Smooth muscle cell (in vitro differentiated cells): ENCODE data around the gene NHSL2. TPM values are rescaled to one million over a fixed set of nuclear protein-coding genes. Genes with fewer than 3 reads are reported as not detected.

ENCODE experiments used
- DNase-seq: peaks from one replicate; lab custom pipeline; 2025; ENCODE audit not compliant: unreplicated experiment; lab: John Stamatoyannopoulos, UW
- H2AFZ ChIP-seq: fragments of 200-600 bp; sonication (generic); 2 replicates; pipeline ENCODE4 v1.6.0; 2016; ENCODE audit warnings: antibody characterized with exemption, low read depth, mild to moderate bottlenecking
- H3F3A ChIP-seq: fragments of 200-600 bp; sonication (generic); 2 replicates; pipeline ENCODE4 v1.6.0; 2017; ENCODE audit warnings: antibody characterized with exemption, low read depth
- H3K27ac ChIP-seq: fragments of 200-600 bp; sonication (generic); 2 replicates; pipeline ENCODE4 v1.5.1; 2016; ENCODE audit warnings: low read depth, mild to moderate bottlenecking
- H3K27me3 ChIP-seq: fragments of 200-600 bp; sonication (generic); 2 replicates; pipeline ENCODE4 v1.6.1; 2016; ENCODE audit warnings: low read depth, mild to moderate bottlenecking
- H3K36me3 ChIP-seq: fragments of 200-600 bp; sonication (generic); 2 replicates; pipeline ENCODE4 v1.5.1; 2016; ENCODE audit warnings: low read depth
- H3K4me1 ChIP-seq: fragments of 200-600 bp; sonication (generic); 2 replicates; pipeline ENCODE4 v1.5.1; 2016; ENCODE audit warnings: low read depth
- H3K4me2 ChIP-seq: fragments of 200-600 bp; sonication (generic); 2 replicates; pipeline ENCODE4 v1.6.0; 2016; ENCODE audit warnings: mild to moderate bottlenecking
- H3K4me3 ChIP-seq: fragments of 200-600 bp; sonication (generic); 2 replicates; pipeline ENCODE4 v1.5.1; 2016; ENCODE audit warnings: mild to moderate bottlenecking
- H3K79me2 ChIP-seq: fragments of 200-600 bp; sonication (generic); 2 replicates; pipeline ENCODE4 v1.6.0; 2016; ENCODE audit warnings: low read depth, mild to moderate bottlenecking
- H3K9ac ChIP-seq: fragments of 200-600 bp; sonication (generic); 2 replicates; pipeline ENCODE4 v1.6.0; 2016; ENCODE audit warnings: low read depth
- H3K9me3 ChIP-seq: fragments of 200-600 bp; sonication (generic); replicated peaks from 2 replicates; pipeline ENCODE4 v1.5.1; 2016; ENCODE audit warnings: low read depth
- H4K20me1 ChIP-seq: fragments of 200-600 bp; sonication (generic); 2 replicates; pipeline ENCODE4 v1.6.0; 2016; ENCODE audit warnings: low read depth
- CTCF ChIP-seq: fragments of 200-600 bp; sonication (generic); IDR thresholded peaks from 2 replicates; pipeline ENCODE4 v1.5.1; 2017; ENCODE audit warnings: borderline replicate concordance, mild to moderate bottlenecking, antibody characterized with exemption; ENCODE audit not compliant: insufficient read depth, poor library complexity, severe bottlenecking
- WGBS: methylation state at CpG from one replicate; pipeline ENCODE4 v1.1.7; 2016; ENCODE audit warnings: low lambda C conversion rate; 5-methylcytosine and 5-hydroxymethylcytosine counted together
- polyA plus RNA-seq: library from polyadenylated mRNA; unstranded; fragments of >200 nt; fragmentation: Nextera tagmentation; extraction: Ambion mirVana; gene quantifications from 2 replicates; pipeline ENCODE4 v1.2.1, GENCODE V29; 2016
- total RNA-seq: library from RNA; depleted of rRNA; stranded (reverse); fragments of >200 nt; gene quantifications from 2 replicates; pipeline ENCODE4 v1.2.3, GENCODE V29; 2014

NHSL2 gene
- total and polyA plus RNA-seq, 2 experiments from 2014 or later, result 2.9 to 3.3 TPM

- Histone ChIP-seq H3K27me3 (no peaks in the 10 kb centered on the region), H2AFZ (no peak overlapping the region), H3K9ac (no peak overlapping the region), H3K9me3 (no peaks in the 10 kb centered on the region), H3F3A (no peaks in the 10 kb centered on the region), H3K36me3 (no peaks in the 10 kb centered on the region), H3K4me3 (no peak overlapping the region), H4K20me1 (no peaks in the 10 kb centered on the region), H3K4me2 (no peak overlapping the region), H3K79me2 (no peaks in the 10 kb centered on the region), H3K27ac (no peak overlapping the region), H3K4me1 (peaks cover 4% of the 10 kb centered on the region)
- no peak for TF ChIP-seq CTCF
- no peak for DNase-seq
- WGBS, result 84% methylated on average over 5 of the region's 6 CpGs
Measured at GRCh38 chrX:71913156-71913950, 2.7 kb downstream of the NHSL2 start.

- Histone ChIP-seq H3K27ac (peak overlapping the region; percentile 87), H3K9ac (peak overlapping the region; percentile 57), H2AFZ (no peak overlapping the region), H3K9me3 (no peaks in the 10 kb centered on the region), H3K27me3 (no peaks in the 10 kb centered on the region), H4K20me1 (no peaks in the 10 kb centered on the region), H3K4me1 (peaks cover 4% of the 10 kb centered on the region), H3K79me2 (no peaks in the 10 kb centered on the region), H3F3A (no peaks in the 10 kb centered on the region), H3K36me3 (no peaks in the 10 kb centered on the region), H3K4me3 (no peak overlapping the region), H3K4me2 (peak overlapping the region; percentile 55)
- 49% methylated on average over 9 of the region's 9 CpGs for WGBS
- DNase-seq, result no peak
- TF ChIP-seq CTCF, result no peak
Measured at GRCh38 chrX:71917621-71918343, 7.1 kb downstream of the NHSL2 start.

- Histone ChIP-seq H3K27ac (peak overlapping the region; percentile 39), H3K79me2 (no peaks in the 10 kb centered on the region), H3K27me3 (no peaks in the 10 kb centered on the region), H3K9ac (no peak overlapping the region), H3K9me3 (no peaks in the 10 kb centered on the region), H3F3A (no peaks in the 10 kb centered on the region), H4K20me1 (no peaks in the 10 kb centered on the region), H3K4me3 (no peak overlapping the region), H3K4me2 (no peak overlapping the region), H3K36me3 (no peaks in the 10 kb centered on the region), H3K4me1 (peaks cover 4% of the 10 kb centered on the region), H2AFZ (no peak overlapping the region)
- DNase-seq, result no peak
- TF ChIP-seq CTCF, result no peak
- WGBS, result 37% methylated on average over 5 of the region's 5 CpGs
Measured at GRCh38 chrX:71919431-71919830, 8.8 kb downstream of the NHSL2 start.
